WERI-Rb-1 (cell line): Measurements from ENCODE around the gene RAI2.

ENCODE experiments used
- DNase-seq: peaks from one replicate; pipeline ENCODE4 v3.0.0-alpha.2; 2020
- H3K27ac ChIP-seq: fragments of 250-450 bp; sonication (Bioruptor Pico); 2 replicates; pipeline ENCODE4 v1.5.1; 2020; ENCODE audit warnings: mild to moderate bottlenecking, moderate library complexity
- H3K27me3 ChIP-seq: fragments of 250-450 bp; sonication (Bioruptor Pico); 2 replicates; pipeline ENCODE4 v1.5.1; 2021; ENCODE audit warnings: mild to moderate bottlenecking, low read depth, moderate library complexity; ENCODE audit not compliant: insufficient read depth, severe bottlenecking
- H3K36me3 ChIP-seq: fragments of 250-450 bp; sonication (Bioruptor Pico); 2 replicates; pipeline ENCODE4 v1.5.1; 2020; ENCODE audit warnings: mild to moderate bottlenecking, moderate library complexity
- H3K4me3 ChIP-seq: 2 replicates; pipeline ENCODE4 v1.5.1; 2011; ENCODE audit warnings: low read depth, mild to moderate bottlenecking, control low read depth, low read length
- H3K9me3 ChIP-seq: fragments of 250-450 bp; sonication (Bioruptor Pico); 2 replicates; pipeline ENCODE4 v1.5.1; 2021; ENCODE audit warnings: mild to moderate bottlenecking, moderate library complexity; ENCODE audit not compliant: severe bottlenecking
- TF ChIP-seq, protein P1 (sequence below): IDR thresholded peaks from 2 replicates; pipeline ENCODE4 v1.5.1; 2011; ENCODE audit warnings: low read depth, mild to moderate bottlenecking, control low read depth, inconsistent platforms, low read length

The RAI2 gene

DNA sequence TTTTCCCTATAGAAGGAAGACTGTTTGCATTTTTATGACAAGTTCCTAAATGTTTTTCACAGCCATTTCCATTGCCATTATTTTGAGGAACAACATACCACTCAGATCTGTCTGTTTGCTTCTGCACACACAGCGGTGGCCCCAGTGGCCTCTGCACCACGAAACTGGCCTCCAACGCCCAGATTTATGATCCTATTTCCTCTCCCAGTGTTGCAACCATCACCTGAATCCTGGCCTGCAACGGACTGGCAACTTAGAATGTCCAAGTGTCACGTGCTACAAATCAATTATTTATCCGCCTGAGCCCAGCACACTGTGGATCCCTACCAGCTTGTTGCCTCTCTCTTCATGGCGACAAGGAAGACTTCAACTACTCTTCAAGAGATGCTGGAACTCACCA, 9.2 kb downstream of the RAI2 start:
- DNase-seq: no peak
- Histone ChIP-seq H3K9me3 (no peaks in the 10 kb centered on the region), H3K27me3 (peaks cover 83% of the 10 kb centered on the region), H3K4me3 (no peak overlapping the region), H3K27ac (no peak overlapping the region), H3K36me3 (no peaks in the 10 kb centered on the region)
- TF ChIP-seq, protein P1, sequence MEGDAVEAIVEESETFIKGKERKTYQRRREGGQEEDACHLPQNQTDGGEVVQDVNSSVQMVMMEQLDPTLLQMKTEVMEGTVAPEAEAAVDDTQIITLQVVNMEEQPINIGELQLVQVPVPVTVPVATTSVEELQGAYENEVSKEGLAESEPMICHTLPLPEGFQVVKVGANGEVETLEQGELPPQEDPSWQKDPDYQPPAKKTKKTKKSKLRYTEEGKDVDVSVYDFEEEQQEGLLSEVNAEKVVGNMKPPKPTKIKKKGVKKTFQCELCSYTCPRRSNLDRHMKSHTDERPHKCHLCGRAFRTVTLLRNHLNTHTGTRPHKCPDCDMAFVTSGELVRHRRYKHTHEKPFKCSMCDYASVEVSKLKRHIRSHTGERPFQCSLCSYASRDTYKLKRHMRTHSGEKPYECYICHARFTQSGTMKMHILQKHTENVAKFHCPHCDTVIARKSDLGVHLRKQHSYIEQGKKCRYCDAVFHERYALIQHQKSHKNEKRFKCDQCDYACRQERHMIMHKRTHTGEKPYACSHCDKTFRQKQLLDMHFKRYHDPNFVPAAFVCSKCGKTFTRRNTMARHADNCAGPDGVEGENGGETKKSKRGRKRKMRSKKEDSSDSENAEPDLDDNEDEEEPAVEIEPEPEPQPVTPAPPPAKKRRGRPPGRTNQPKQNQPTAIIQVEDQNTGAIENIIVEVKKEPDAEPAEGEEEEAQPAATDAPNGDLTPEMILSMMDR: no peak

DNA sequence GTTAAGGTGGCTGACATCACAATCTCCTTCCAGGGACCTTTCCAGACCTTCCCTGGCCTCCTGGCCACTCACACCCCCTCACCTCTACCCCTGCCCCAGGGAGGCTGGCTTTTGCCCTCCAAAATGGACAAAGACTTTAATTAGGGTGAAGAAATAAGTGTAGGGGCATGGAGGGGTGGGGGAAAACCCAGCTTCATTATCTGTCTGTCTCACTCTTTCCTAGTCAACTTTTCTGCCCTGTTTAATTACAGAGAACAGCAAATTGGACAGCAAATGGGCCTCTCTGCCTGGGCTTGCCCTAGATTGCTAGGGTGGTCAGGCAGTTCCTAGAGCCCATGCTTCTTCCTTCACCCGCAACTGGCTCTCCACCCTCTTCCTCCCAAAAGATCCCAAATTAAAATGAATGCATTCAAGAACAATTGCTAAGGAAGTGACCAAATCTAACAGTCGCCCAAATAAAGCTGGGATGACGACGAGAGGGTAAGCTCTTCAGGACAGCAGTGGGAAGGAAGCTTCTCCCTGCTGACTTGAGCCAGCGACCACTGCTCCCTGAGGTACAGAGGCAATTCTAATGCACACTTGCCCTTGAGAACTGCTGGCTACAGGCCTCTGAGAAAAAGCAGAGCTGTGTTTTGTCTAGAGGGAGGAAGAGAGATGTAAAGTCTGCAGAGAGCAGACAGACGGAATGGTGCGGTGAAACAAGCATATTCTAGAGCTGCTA, 12.4 kb downstream of the RAI2 start:
- Histone ChIP-seq H3K9me3 (no peaks in the 10 kb centered on the region), H3K4me3 (no peak overlapping the region)
- TF ChIP-seq, protein P1: no peak

DNA sequence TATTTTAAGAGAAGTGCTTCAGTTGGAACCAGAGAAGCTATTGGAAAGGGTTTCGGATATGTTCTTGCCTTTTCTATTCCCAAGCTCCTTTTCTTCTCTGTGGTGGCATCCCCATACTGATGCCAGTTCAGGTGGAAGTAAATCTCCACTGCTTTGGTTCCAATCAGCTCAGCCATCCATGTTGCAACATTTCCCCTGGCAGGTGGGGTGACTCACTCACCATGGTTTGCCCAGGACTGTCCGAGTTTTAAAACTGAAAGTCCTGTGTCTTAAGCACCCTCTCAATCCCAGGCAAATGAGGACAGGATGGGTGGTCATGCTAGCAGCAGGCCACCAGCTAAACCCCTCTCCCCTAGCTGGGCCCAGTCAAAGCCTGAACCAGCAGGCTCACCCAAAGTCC, 15.1 kb downstream of the RAI2 start:
- H3K27ac ChIP-seq: no peak overlapping the region
- no peak for DNase-seq
- H3K4me3 ChIP-seq: no peak overlapping the region
- H3K36me3 ChIP-seq: no peaks in the 10 kb centered on the region
- TF ChIP-seq, protein P1: no peak
- H3K9me3 ChIP-seq: no peaks in the 10 kb centered on the region
- H3K27me3 ChIP-seq: peaks cover 65% of the 10 kb centered on the region

More for the DNA sequence above, 12.4 kb downstream of the RAI2 start:
- H3K27me3 ChIP-seq: peaks cover 74% of the 10 kb centered on the region
- DNase-seq: no peak
- no peak overlapping the region for H3K27ac ChIP-seq
- H3K36me3 ChIP-seq: no peaks in the 10 kb centered on the region

DNA sequence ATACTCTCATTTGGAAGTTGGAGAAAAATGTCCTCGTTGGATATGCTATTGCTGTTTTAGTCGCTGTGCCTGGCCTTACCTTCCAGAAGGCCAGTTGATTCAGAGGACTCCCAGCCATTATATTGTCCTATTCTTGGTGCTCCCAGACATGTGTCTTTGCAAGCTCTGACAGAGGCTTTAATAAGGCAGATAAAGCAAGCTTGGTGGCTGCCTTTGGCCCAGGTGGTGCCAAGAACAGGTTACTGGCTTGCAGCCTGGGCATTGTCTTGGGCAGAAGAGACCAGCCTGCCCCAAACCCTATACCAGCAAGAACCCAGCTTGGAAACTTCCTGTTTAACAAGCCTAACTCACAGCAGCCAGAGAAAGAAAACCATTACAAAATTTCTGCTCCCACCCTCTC, 16.9 kb downstream of the RAI2 start:
- H3K36me3 ChIP-seq: no peaks in the 10 kb centered on the region
- no peaks in the 10 kb centered on the region for H3K9me3 ChIP-seq
- TF ChIP-seq, protein P1: no peak
- peaks cover 54% of the 10 kb centered on the region for H3K27me3 ChIP-seq
- no peak overlapping the region for H3K4me3 ChIP-seq
- H3K27ac ChIP-seq: no peak overlapping the region
- DNase-seq: no peak

DNA sequence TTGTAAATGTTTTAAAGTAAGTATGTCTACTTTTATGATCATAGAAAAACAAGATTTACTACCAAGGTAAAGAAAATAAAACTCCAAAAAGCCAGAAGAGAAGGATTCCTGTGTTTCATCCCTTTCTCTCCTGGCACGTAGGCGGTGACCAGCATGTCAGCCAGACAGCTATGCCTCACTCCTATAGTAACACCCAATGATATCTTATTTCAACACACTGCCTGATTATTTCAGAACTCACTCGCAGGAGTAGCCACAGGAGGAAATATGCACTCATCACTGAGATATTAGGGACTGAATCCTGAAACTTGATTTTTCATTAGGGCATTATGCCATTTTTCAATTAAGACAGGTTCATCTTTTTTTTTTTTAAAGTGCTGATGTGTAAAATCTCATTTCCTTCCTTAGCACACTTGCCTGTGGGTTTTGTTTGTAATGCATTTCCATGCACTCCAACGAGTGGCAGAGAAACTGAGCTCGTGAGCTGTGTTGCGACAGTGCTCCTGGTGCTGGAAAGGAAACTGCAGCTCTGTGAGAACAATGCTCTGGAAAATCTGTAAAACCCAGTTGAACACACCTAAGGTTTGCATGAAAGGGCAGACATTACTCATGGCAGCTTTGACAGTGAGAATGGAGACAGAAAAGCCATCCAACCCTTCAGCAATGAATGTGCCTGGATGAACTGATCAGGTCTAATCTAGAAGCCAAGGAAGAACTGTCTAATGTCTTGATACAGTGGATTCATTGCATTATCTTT, 18.2 kb downstream of the RAI2 start:
- Histone ChIP-seq H3K36me3 (no peaks in the 10 kb centered on the region), H3K4me3 (no peak overlapping the region), H3K27me3 (peaks cover 54% of the 10 kb centered on the region), H3K27ac (no peak overlapping the region), H3K9me3 (no peaks in the 10 kb centered on the region)
- no peak for DNase-seq
- TF ChIP-seq, protein P1: no peak
